Endothelial cell of umbilical vein (primary cell): Measurements from ENCODE around the gene SLC35E4. TPM values are rescaled to one million over a fixed set of nuclear protein-coding genes. Genes with fewer than 3 reads are reported as not detected.

Experiments
- BruUV-seq: library from RNA; stranded (reverse); fragments of 400-500 nt; replicated peaks from 2 replicates; lab custom pipeline; 2021; lab: Mats Ljungman, UMichigan
- CTCF ChIA-PET: fragments of 300-600, 350-600 bp; sonication (Branson Sonifier 250); formaldehyde crosslinking; loops from one replicate; lab custom pipeline; 2021; ENCODE audit warnings: antibody characterized with exemption, inconsistent platforms; lab: Charles Lee
- POLR2A ChIA-PET: fragments of 300-600, 350-600 bp; sonication (Branson Sonifier 250); formaldehyde crosslinking; loops from one replicate; lab custom pipeline; 2021; ENCODE audit warnings: antibody characterized with exemption, inconsistent platforms; lab: Charles Lee
- DNase-seq: peaks from one replicate; pipeline ENCODE4 v3.0.0-alpha.2; 2011; ENCODE audit warnings: low read depth, low spot score
- FAIRE-seq: peaks from 2 replicates; lab custom pipeline; 2011; peaks lifted over from hg19 to GRCh38; lab: Jason Lieb, UNC
- H2AFZ ChIP-seq: 2 replicates; pipeline ENCODE4 v1.6.0; 2012; ENCODE audit warnings: low read depth, low read length, control low read depth, inconsistent platforms
- H3K27ac ChIP-seq: 2 replicates; pipeline ENCODE4 v1.5.1; 2011; ENCODE audit warnings: low read depth, mild to moderate bottlenecking, control low read depth, low read length, moderate library complexity; ENCODE audit not compliant: insufficient read depth
- H3K27me3 ChIP-seq, 2 experiments: 2 replicates each; pipeline versions ENCODE4 v1.6.0 to v1.6.1; 2011; ENCODE audit warnings: low read length in 2 of 2, mixed read lengths in 1 of 2; ENCODE audit not compliant: control insufficient read depth in 2 of 2, insufficient read depth in 2 of 2
- H3K36me3 ChIP-seq, 2 experiments: 2 replicates in 1 of 2; 3 replicates in 1 of 2; pipeline ENCODE4 v1.5.1; 2011; ENCODE audit warnings: low read length in 2 of 2, mild to moderate bottlenecking in 1 of 2, moderate library complexity in 1 of 2; ENCODE audit not compliant: control insufficient read depth in 2 of 2, insufficient read depth in 2 of 2; ENCODE audit errors: extremely low read depth in 1 of 2
- H3K4me1 ChIP-seq: 3 replicates; pipeline ENCODE4 v1.5.1; 2011; ENCODE audit warnings: mild to moderate bottlenecking, low read length; ENCODE audit not compliant: control insufficient read depth, insufficient read depth; ENCODE audit errors: extremely low read depth
- H3K4me2 ChIP-seq: 2 replicates; pipeline ENCODE4 v1.6.1; 2011; ENCODE audit warnings: low read length, control low read depth, mixed read lengths; ENCODE audit not compliant: insufficient read depth
- H3K4me3 ChIP-seq, 3 experiments: fragments of 200-600 bp in 1 of 3; sonication (generic), shearing (Covaris generic) in 1 of 3; replicated peaks in 1 of 3; 2 replicates each; pipeline ENCODE4 v1.5.1; 2011 to 2016; ENCODE audit warnings: control low read depth in 3 of 3, low read length in 3 of 3, mild to moderate bottlenecking in 2 of 3, inconsistent platforms in 1 of 3, low read depth in 1 of 3, moderate library complexity in 1 of 3; ENCODE audit not compliant: insufficient read depth in 1 of 3
- H3K79me2 ChIP-seq: 2 replicates; pipeline ENCODE4 v1.6.0; 2012; ENCODE audit warnings: low read length, inconsistent platforms; ENCODE audit not compliant: control insufficient read depth, insufficient read depth
- H3K9ac ChIP-seq: replicated peaks from 2 replicates; pipeline ENCODE3; 2011; ENCODE audit warnings: low read length, control low read depth; ENCODE audit not compliant: insufficient read depth; ENCODE audit errors: extremely low read depth
- H3K9me1 ChIP-seq: replicated peaks from 3 replicates; pipeline ENCODE4 v1.6.0; 2011; ENCODE audit warnings: mild to moderate bottlenecking, low read length; ENCODE audit not compliant: control insufficient read depth, insufficient read depth; ENCODE audit errors: extremely low read depth
- H3K9me3 ChIP-seq: replicated peaks from 2 replicates; pipeline ENCODE4 v1.5.1; 2012; ENCODE audit warnings: low read length, inconsistent platforms; ENCODE audit not compliant: control insufficient read depth, insufficient read depth
- H4K20me1 ChIP-seq: replicated peaks from 2 replicates; pipeline ENCODE3; 2011; ENCODE audit warnings: mild to moderate bottlenecking, low read length; ENCODE audit not compliant: control insufficient read depth, insufficient read depth; ENCODE audit errors: extremely low read depth
- EZH2 ChIP-seq: IDR thresholded peaks from 2 replicates; pipeline ENCODE4 v1.6.1; 2012; ENCODE audit warnings: borderline replicate concordance, low read depth, mild to moderate bottlenecking, moderate library complexity, low read length, inconsistent platforms; ENCODE audit not compliant: severe bottlenecking
- FOS ChIP-seq: IDR thresholded peaks from 2 replicates; pipeline ENCODE4 v1.6.1; 2011; ENCODE audit warnings: mild to moderate bottlenecking, low read length, moderate library complexity, borderline replicate concordance; ENCODE audit not compliant: insufficient read depth
- GATA2 ChIP-seq: IDR thresholded peaks from 2 replicates; pipeline ENCODE4 v1.7.0; 2011; ENCODE audit warnings: low read depth, mild to moderate bottlenecking, moderate library complexity, mixed read lengths, low read length; ENCODE audit not compliant: insufficient read length, insufficient read depth
- JUN ChIP-seq: IDR thresholded peaks from 2 replicates; pipeline ENCODE4 v1.6.1; 2011; ENCODE audit warnings: borderline replicate concordance, low read depth; ENCODE audit not compliant: insufficient read length, insufficient read depth
- MYC ChIP-seq: IDR thresholded peaks from one replicate; pipeline ENCODE4 v1.6.1; 2011; ENCODE audit warnings: mild to moderate bottlenecking, low read depth, low read length
- POLR2A ChIP-seq: IDR thresholded peaks from 2 replicates; pipeline ENCODE4 v1.6.1; 2012; ENCODE audit warnings: low read depth, mild to moderate bottlenecking, control low read depth, low read length
- POLR2AphosphoS5 ChIP-seq: IDR thresholded peaks from 2 replicates; pipeline ENCODE4 v1.6.1; 2012; ENCODE audit warnings: low read depth, mild to moderate bottlenecking, control low read depth, low read length, moderate library complexity; ENCODE audit not compliant: insufficient read depth
- dilution Hi-C: fragments of 300-500 bp; cut with MboI; formaldehyde crosslinking; loops from one replicate; pipeline ENCODE4 v1.15.0; 2019; ENCODE audit warnings: low sequenced_read_pairs; ENCODE audit not compliant: extremely low pct_ligation_motif_present
- intact Hi-C: fragments of 100-400 bp; cut with micrococcal nuclease; formaldehyde crosslinking; loops from one replicate; pipeline ENCODE4 v1.10.0; 2022
- polyA plus RNA-seq, 4 experiments: library from polyadenylated mRNA; depleted of rRNA in 3 of 4; stranded (reverse) in 3 of 4; unstranded in 1 of 4; fragments of >200 nt; gene quantifications; 2 replicates each; pipeline versions ENCODE4 v1.2.1 to v1.2.3, GENCODE V29; 2011 to 2012; ENCODE audit warnings: missing spikeins in 1 of 4
- total RNA-seq: library from RNA; stranded (reverse); gene quantifications from 2 replicates; pipeline ENCODE4 v1.2.3, GENCODE V29; 2021
- TF ChIP-seq, protein P1 (sequence below), 2 donors: IDR thresholded peaks; 1 replicate in 1 of 2; 2 replicates in 1 of 2; pipeline ENCODE4 v1.5.1; 2011; ENCODE audit warnings: low read length in 2 of 2, mild to moderate bottlenecking in 2 of 2, moderate library complexity in 2 of 2, control low read depth in 1 of 2, inconsistent platforms in 1 of 2, low read depth in 1 of 2; ENCODE audit not compliant: insufficient read depth in 1 of 2; ENCODE audit errors: extremely low read depth in 1 of 2
- TF ChIP-seq, protein P2 (sequence below): IDR thresholded peaks from 2 replicates; pipeline ENCODE4 v1.6.1; 2011; ENCODE audit not compliant: insufficient read depth, insufficient read length

SLC35E4 gene
- total and polyA plus RNA-seq, 2 donors (not counting 3 experiments of a cell fraction or from before 2014, with no cell fraction given), result 10.7 to 15.3 TPM

DNA sequence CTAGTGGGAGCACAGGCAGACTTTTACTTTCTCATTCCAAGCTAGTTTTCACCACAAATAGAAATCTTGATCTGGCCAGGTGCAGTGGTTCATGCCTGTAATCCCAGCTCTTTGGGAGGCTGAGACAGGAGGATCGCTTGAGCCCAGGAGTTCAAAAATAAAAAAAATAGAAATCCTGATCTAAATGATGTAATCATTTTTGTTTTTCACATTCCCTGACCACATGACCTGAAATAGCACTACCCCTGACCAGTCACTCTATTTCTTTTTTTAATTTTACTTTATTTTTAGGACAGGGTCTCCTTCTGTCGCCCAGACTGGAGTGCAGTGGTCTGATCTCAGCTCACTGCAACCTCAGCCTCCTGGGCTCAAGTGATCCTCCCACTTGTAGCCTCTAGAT, 30.9 kb upstream of the SLC35E4 start:
- ChIA-PET POLR2A (interaction anchor here (0.8 kb wide), 1 partner anchor 9 kb away, joined by 3 read pairs; no protein-coding TSS in a partner anchor), CTCF (interaction anchor here (0.8 to 1.6 kb wide), 3 partner anchors 12 to 160 kb away, joined by 3 to 7 read pairs (median 3); no protein-coding TSS in a partner anchor)
- Histone ChIP-seq H3K36me3 (peaks cover 0 to 2% of the 10 kb centered on the region in 2 experiments), H4K20me1 (no peaks in the 10 kb centered on the region), H3K4me2 (no peak overlapping the region), H3K4me1 (peaks cover 31% of the 10 kb centered on the region), H3K9me1 (no peaks in the 10 kb centered on the region), H2AFZ (no peak overlapping the region), H3K27me3 (no peaks in the 10 kb centered on the region), H3K9me3 (no peaks in the 10 kb centered on the region), H3K27ac (no peak overlapping the region), H3K79me2 (no peaks in the 10 kb centered on the region), H3K9ac (no peak overlapping the region), H3K4me3 (no peak overlapping the region)
- FAIRE-seq, result no peak
- DNase-seq, result no peak
- no TSS peak for BruUV-seq
- TF ChIP-seq FOS (no peak), EZH2 (no peak), JUN (no peak), MYC (no peak), POLR2A (no peak), POLR2AphosphoS5 (no peak), GATA2 (no peak)
- TF ChIP-seq, protein P1, sequence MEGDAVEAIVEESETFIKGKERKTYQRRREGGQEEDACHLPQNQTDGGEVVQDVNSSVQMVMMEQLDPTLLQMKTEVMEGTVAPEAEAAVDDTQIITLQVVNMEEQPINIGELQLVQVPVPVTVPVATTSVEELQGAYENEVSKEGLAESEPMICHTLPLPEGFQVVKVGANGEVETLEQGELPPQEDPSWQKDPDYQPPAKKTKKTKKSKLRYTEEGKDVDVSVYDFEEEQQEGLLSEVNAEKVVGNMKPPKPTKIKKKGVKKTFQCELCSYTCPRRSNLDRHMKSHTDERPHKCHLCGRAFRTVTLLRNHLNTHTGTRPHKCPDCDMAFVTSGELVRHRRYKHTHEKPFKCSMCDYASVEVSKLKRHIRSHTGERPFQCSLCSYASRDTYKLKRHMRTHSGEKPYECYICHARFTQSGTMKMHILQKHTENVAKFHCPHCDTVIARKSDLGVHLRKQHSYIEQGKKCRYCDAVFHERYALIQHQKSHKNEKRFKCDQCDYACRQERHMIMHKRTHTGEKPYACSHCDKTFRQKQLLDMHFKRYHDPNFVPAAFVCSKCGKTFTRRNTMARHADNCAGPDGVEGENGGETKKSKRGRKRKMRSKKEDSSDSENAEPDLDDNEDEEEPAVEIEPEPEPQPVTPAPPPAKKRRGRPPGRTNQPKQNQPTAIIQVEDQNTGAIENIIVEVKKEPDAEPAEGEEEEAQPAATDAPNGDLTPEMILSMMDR (IDR thresholded peaks at IDR 0.05; ENCODE audit: extremely low read depth in 1 of 2, insufficient read depth in 1 of 2, low read depth in 1 of 2, low read length in 2 of 2), result no peak
- TF ChIP-seq, protein P2, sequence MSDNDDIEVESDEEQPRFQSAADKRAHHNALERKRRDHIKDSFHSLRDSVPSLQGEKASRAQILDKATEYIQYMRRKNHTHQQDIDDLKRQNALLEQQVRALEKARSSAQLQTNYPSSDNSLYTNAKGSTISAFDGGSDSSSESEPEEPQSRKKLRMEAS, result no peak
- dilution Hi-C loops (no loop called here), intact Hi-C loops (loop anchor here (5.0 to 10.0 kb wide), 2 partner anchors 180 to 212 kb away; partner anchors contain the start of gene MTFP1)
